ENCODE data around the gene CMIP.

Gene CMIP

GRCh38 chr16:81482329-81483063 is 37.9 kb downstream of the CMIP start:
- no peak for DNase-seq

GRCh38 chr16:81483064-81483969 is 38.7 kb downstream of the CMIP start:
- no peak for DNase-seq

- no peak for DNase-seq
Measured at GRCh38 chr16:81483970-81484595, 39.5 kb downstream of the CMIP start.

DNA sequence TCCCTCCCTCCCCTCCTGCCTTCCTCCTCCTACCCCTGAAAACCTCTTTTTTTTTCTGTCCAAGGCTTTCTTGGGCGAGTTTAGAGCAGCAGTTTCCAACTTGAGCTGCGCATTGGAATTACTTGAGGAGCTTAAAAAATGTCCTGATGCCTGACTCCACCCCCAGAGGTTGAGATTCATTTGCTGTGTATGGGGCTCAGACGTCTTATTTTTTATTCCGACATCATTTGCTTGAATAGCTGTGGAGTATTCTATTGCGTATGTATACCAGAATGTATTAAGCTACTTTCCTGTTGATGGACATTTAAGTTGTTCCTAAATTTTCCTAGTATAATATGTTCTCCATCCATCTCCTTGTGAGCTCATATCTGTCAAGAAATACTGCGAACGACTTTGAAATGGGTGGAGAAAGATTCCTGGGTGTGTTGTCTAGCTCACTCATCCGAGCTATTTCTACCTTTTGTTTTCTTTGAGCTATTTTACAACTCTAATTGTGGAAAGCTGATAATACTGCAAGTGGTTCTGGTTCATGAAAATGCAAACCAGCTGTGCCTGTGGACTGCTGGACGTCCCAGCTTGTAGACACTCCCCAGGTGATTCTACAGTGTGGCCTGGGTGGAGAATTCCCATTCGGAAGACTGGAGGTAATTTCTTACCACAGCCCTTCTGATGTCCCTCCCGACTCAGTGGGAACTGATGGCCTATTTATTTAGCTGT is 40.5 kb downstream of the CMIP start:
- DNase-seq = no peak

DNA sequence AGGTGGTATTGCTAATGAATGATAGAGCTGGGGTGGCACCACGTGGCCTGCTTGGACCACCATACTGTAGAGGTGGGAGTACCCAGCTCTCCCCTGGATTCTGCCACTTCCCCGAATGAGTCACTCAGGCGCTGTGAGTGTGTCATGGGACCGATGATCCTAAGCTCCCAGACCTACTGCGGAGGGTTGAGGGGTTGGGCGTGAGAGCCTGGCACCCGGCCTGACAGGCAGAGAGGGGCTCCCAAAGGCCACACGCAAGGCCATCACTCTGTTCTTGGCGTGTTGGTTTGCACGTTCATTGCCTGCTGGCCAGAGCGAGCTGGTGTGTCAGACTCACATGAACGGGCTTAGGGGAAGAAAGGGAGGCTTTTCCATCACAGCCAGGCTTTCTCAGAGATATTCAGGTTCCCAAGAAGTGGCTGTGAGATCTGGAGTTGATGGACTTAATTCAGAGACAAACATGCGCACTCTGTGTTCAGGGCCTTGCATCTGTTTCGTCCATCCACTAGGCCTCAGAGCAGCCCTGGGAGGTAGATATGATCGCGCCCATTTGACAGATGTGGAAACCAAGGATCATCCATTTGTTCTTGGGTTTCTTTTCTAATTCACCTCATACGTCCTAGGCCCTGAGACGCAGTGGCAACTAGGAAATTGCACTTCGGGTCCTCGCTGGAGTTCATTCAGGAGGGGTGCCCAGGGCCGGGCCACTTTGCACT is 41.4 kb downstream of the CMIP start:
- DNase-seq = no peak

DNA sequence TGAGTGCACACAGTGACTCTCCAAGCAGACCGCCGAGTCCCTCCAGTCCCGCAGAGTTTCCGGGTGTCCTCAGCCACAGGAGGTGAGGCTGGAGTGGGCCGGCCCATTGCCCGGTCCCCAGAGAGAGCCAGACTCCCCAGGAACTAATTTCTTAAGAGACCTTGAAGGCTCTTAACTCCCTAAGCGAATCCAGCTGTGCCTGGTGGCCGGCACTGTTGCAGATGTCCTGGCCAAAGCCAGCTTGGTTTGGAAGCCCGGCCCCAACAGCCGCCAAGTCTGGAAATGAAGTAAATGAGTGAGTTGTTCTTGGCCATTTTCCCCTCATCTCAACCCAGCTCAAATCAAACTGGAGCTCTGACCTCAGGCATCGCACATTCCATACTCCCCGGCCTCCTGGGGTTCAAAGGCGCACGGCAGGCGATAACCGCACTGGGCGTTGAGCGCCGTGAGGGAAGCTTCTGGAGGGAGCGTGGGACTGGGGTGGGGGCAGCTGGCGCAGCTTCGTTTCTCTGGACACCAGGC is 42.0 kb downstream of the CMIP start:
- DNase-seq = no peak

- DNase-seq = no peak
Measured at GRCh38 chr16:81487301-81487720, 42.7 kb downstream of the CMIP start.

DNA sequence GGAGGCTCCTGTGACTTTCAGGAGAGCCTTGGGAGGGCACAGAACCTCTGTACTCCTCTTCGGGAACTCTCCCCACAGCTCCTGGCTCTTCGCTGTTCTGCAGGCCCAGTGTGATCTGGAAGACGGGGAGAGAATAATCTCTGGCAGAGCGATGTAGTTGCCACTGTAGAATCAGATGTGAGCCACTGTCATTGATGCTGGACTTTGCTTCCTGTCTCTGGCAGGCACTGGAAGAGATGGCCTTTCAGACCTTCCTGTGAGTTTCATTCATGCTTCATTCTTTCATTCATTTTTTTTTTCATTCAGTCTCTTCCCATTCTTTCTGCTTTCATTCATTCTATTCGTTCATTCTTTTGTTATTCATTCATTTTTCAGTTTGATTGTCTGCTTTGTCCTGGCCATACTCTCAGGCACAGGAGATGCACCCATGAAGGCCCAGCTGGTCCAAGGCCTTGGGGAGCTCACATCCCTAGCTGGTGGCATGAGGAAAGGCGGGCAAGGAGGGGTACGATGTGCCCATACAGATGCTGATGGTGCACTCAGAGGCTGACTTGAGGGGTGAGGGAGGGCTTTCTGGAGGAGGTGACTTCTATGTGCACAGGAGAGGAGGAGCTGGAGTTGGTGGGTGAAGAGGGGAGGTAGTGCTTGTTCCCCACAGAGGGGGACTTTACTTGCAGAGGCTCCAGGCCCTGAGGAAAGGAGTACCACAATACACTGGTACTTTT is 44.2 kb downstream of the CMIP start:
- no peak for DNase-seq

DNA sequence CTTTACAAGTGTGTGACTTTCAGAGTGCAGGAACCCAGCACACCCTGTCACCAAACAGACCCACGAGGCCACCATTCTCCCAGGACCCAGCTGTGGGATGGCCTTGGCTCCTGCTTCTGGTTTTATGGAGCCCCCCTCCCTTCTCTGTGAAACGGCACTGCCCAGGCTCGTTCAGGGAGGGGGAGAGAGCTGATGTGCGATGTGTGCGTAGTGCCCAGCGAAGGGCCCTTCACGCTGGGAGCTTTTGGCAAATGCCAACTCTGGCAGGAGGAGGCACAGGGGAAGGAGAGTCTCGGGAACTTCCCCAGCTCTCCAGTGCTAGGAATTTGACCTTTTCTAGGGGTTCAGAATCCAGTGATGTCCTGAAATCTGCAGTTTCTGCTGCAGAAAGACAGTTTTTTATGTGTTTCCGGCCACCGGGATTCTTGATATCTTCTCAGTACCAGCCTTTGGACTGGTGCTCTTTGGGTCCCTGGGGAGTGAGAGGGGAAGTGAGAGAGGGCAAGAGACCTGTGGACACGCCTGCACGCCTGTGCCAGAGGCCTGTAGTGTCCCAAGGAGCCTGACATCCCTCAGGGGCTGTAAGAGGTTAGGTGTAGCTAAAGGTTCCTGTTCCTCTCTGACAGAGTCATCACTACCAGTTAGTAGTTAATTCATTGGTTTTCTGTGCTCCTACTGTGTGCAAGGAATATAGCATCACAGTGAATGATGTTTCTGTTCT is 45.1 kb downstream of the CMIP start:
- no peak for DNase-seq

- DNase-seq = no peak
Measured at GRCh38 chr16:81491541-81492188, 47.1 kb downstream of the CMIP start.

GRCh38 chr16:81492311-81492761 is 47.7 kb downstream of the CMIP start:
- no peak for DNase-seq

DNA sequence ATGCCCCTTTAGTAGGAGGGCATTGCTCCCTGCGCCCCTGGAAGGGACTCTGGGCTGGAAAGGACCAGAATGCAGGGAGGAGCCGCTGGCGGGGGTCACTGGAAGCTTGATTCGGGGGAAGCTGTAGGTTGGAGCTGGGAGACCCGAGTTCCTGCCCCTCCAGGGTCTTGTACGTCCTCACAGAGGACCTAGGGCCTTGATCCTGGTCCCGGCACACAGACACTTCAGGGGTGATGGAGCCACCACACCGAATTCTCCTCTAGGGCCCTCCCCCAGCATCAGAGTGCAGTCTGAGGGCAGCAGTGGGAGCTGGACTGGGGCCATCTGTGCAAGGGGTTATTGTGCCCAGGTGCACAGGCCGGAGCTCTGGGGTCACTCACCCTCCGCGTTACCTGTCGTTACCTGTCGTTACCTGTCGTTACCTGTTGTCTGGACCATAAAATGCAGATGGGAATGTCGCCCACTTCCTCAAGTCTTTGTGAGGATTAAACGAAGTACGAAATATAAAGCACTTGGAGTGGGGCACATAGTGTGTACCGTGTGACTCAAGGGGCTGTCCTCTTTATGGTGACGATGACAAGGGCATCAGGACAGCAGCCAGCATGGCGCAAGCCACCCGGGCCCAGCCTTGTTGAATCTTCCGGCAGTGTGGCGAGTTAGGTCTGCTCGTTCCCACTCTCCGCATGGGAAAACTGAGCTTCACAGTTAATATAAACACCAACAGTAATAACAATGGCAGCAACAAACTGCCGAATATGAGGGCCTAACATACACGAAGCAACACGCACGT is 48.6 kb downstream of the CMIP start:
- DNase-seq = no peak

- DNase-seq = no peak
Measured at GRCh38 chr16:81493755-81494433, 49.3 kb downstream of the CMIP start.

GRCh38 chr16:81494434-81494806 is 49.8 kb downstream of the CMIP start:
- DNase-seq = no peak

DNA sequence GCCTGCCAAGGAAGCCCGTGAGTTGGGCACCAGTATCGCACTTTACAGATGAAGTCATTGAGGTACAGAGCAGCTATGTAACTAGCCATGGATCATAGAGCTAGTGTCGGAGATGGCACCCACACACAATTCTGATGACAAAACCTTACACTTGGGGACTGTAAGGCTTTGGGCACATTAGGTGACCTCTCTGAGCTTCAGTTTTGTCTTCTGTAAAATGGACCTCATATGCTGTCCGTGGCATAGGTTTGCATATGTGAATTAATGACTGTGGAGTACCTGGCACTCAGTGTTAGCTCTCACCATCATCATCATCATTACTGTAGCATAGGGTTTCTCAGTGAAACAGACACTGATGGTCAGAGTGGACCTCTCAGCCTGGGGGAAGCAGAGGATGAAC is 50.3 kb downstream of the CMIP start:
- no peak for DNase-seq

DNA sequence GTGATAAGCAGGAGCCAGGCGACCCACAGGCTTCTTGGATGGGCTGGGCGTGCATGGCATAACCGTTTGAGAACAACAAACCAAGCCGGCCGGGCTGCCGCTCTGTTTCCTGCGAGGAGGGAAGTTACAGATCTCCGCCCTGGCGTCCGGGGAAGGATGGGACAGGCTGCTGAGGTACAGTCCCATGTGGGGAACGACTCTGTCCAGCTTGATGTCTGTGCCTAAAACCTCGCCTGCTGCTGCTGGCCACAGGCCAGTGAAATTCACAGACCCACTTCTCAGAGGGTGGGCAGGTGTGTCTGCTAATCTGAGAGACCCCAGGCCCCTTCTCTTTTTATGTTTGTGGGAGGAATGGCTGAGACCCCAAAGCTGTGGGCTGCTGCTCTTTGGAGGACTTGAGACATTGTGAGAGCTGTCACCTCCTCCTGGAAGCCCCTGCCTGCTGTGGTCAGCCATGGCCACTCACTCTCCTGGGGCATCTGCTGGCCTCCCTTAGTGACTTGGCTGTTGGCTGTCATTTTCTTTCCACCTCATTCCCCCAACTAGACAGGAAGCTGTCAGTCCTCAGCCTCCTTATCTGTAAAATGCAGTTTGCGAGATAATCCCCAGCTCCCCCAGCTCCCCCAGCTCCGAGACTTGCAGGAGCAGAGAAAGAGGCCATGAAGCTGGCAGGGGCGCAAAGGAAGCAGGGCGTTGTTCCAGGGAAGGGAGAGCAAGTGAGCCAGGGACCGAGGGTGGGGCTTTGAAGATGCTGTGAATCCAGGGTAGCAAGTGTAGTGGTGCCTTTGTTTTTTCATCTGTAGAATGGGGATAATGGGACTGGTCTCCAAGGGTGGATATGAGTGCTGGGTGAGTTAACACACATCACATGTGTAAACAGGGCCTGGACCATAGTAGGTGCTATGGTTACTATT is 51.0 kb downstream of the CMIP start:
- DNase-seq = no peak

GRCh38 chr16:81496321-81496720 is 51.7 kb downstream of the CMIP start:
- DNase-seq = no peak

- DNase-seq = no peak
Measured at GRCh38 chr16:81496742-81497141, 52.1 kb downstream of the CMIP start.
